Adrenal gland (tissue), 5 donors: ENCODE measurements around the gene TENM4.

Experiments
- POLR2A ChIP-seq, 2 donors: fragments of 450-650 bp; IDR thresholded peaks; one replicate each; pipeline ENCODE4 v1.6.1; 2017; ENCODE audit warnings: antibody characterized with exemption in 2 of 2, mild to moderate bottlenecking in 2 of 2, moderate library complexity in 1 of 2
- TF ChIP-seq, protein P1 (sequence below), 6 experiments: fragments of 450-650 bp in 4 of 6; fragments of 200-600 bp in 2 of 6; sonication (generic) in 1 of 6; IDR thresholded peaks; 1 replicate in 5 of 6; 2 replicates in 1 of 6; pipeline versions ENCODE4 v1.5.1 to v1.8.0; 2016 to 2021; ENCODE audit warnings: antibody characterized with exemption in 6 of 6, mild to moderate bottlenecking in 2 of 6, moderate library complexity in 1 of 6
- donor health status: DM: no; HTN: no; CAD: no.

DNA sequence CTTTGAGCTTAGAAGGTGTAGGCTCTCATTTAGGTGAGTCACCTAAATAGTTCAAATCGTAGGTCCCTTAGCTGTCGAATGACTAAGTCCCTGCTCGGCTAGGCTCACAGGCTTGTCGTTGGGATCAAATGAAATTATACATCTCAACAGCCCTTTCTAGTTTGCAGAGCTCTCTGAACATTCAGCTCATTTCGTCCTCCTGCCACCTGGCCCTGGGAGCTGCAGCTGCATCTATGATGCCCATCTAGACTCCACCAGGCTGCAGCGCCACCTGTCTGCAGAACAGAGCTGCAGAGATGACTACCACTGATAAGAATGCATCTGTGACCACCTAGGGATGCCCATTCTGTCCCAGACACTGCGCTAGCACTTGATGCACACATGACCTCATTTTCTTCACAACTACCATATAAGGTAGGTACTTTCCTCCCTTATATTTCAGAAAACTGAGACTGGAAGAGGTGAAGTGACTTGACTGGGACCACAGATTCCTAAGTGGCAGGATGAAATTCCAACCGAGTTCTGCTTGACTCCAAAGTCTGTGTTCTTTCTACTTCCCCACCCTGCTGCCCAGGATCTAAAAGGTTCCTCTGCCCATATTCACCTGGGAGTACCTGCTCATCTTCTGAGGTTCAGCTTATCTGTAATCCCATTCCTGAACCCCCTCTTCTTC, 725.1 kb downstream of the TENM4 start:
- TF ChIP-seq, protein P1, sequence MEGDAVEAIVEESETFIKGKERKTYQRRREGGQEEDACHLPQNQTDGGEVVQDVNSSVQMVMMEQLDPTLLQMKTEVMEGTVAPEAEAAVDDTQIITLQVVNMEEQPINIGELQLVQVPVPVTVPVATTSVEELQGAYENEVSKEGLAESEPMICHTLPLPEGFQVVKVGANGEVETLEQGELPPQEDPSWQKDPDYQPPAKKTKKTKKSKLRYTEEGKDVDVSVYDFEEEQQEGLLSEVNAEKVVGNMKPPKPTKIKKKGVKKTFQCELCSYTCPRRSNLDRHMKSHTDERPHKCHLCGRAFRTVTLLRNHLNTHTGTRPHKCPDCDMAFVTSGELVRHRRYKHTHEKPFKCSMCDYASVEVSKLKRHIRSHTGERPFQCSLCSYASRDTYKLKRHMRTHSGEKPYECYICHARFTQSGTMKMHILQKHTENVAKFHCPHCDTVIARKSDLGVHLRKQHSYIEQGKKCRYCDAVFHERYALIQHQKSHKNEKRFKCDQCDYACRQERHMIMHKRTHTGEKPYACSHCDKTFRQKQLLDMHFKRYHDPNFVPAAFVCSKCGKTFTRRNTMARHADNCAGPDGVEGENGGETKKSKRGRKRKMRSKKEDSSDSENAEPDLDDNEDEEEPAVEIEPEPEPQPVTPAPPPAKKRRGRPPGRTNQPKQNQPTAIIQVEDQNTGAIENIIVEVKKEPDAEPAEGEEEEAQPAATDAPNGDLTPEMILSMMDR (IDR thresholded peaks at IDR 0.05), result peak; percentile 60 to 80 (median 70)
- no peak for TF ChIP-seq POLR2A (IDR thresholded peaks at IDR 0.05)
